DOHH2 (cell line): ENCODE data around the gene ZSCAN22.

ENCODE experiments used
- EZH2phosphoT487 ChIP-seq: fragments of 200-600 bp; sonication (generic); IDR thresholded peaks from 2 replicates; pipeline ENCODE4 v1.6.1; 2017; ENCODE audit warnings: borderline replicate concordance, mild to moderate bottlenecking, antibody characterized with exemption, low read length, moderate library complexity, mixed read lengths
- TF ChIP-seq, protein P1 (sequence below): fragments of 200-600 bp; sonication (generic); IDR thresholded peaks from one replicate; pipeline ENCODE4 v1.5.1; 2014; ENCODE audit warnings: antibody characterized with exemption, mild to moderate bottlenecking, low read depth, low read length; ENCODE audit not compliant: poor library complexity, severe bottlenecking

GRCh38 chr19:58355215-58355796 lies 28.5 kb downstream of the ZSCAN22 start:
- TF ChIP-seq, protein P1, sequence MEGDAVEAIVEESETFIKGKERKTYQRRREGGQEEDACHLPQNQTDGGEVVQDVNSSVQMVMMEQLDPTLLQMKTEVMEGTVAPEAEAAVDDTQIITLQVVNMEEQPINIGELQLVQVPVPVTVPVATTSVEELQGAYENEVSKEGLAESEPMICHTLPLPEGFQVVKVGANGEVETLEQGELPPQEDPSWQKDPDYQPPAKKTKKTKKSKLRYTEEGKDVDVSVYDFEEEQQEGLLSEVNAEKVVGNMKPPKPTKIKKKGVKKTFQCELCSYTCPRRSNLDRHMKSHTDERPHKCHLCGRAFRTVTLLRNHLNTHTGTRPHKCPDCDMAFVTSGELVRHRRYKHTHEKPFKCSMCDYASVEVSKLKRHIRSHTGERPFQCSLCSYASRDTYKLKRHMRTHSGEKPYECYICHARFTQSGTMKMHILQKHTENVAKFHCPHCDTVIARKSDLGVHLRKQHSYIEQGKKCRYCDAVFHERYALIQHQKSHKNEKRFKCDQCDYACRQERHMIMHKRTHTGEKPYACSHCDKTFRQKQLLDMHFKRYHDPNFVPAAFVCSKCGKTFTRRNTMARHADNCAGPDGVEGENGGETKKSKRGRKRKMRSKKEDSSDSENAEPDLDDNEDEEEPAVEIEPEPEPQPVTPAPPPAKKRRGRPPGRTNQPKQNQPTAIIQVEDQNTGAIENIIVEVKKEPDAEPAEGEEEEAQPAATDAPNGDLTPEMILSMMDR = no peak
- TF ChIP-seq EZH2phosphoT487 = no peak
